NK-92 (cell line): ENCODE results near the gene ASCL3.
"Not testable (repeated sequence)": the region's sequence is repeated elsewhere in the genome, so short reads cannot be mapped to it uniquely, and the experiment has no call there.

Source experiments
- DNase-seq: peaks from one replicate; lab custom pipeline; 2025; ENCODE audit not compliant: unreplicated experiment; lab: John Stamatoyannopoulos, UW

Gene ASCL3, protein sequence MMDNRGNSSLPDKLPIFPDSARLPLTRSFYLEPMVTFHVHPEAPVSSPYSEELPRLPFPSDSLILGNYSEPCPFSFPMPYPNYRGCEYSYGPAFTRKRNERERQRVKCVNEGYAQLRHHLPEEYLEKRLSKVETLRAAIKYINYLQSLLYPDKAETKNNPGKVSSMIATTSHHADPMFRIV

GRCh38 chr11:8942518-8943066 is at the start of gene ASCL3:
TSS of gene ASCL3 (minus strand) at chr11:8943016. CDS start at chr11:8938161, 4,855 bp downstream.
- no peak for DNase-seq

DNA sequence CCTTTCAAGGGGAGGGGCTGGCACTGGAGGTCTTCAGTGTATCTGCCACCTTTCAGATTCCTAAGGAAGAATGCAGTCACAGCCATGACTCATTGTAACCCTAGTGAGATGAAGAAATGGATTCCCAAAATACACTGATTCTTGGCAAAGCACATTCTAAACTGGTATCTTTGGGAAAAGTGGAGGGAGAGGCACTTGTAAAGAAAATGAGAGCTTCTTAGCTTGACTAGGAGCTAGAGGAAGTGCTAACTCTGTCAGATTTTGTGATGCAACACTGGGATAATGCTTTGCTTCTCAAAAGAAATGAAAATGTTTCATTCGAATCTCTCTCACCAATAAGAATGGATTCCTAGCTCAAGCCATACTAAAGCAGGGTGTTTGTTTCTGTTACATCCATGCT is 46.6 kb upstream of the ASCL3 start:
- no peak for DNase-seq

DNA sequence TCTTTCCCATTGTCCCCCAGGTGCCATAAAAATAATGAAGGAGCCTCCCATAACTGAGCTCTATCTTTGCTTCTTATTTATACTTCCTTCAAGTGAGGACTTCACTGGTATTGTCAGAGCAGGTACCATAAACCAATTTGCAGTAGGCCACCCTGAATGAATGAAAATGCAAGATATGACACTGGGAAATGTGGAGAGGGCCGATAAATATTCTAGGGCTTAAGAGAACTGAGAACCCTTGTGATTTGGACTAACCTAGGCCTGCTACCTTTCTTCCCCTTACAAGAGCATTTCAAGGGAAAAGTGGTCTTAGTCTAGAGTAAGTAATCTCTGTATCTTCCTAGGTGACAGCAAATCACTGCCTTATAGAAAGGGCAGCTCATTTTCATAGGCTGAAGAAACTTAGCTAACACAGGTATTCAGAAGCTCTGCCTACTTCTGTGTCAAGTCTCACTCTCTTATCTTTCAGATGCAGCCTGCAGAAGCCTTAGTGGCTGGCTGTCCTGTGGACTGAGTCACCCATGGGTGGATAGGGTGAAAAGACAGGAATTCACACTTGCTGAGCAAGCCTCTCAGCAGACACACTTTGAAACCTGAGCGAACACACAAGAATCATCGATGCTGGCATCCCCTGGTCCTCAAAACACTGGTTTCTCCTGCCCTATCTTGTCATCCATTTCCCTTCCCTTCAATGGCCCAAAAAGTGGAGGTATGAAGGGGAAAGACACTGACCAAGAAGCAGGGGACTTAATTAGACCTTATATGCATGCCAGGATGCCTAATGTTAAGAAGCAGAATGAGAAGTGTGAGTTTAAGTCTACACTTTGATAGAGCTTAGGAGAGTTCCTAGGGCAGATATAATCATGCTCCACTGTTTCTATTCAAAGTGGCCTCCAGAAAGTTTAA is 45.8 kb upstream of the ASCL3 start:
- DNase-seq = no peak

GRCh38 chr11:8987446-8987845 is 44.6 kb upstream of the ASCL3 start:
- DNase-seq = no peak

DNA sequence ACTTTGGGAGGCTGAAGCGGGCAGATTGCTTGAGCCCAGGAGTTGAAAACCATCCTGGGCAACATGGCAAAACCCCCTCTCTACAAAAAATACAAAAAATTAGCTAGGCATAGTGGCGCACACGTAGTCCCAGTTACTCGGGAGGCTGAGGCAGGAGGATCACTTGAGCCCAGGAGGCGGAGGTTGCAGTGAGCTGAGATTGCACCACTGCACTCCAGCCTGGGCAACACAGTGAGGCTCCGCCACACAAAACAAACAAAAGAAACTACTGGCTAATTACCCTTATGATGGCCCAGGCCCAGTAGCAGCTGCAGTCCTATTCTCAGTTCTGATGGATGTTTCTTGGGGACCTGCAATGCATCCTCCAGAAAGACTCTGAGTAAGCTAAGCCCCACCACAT is 44.0 kb upstream of the ASCL3 start:
- DNase-seq = not testable (repeated sequence)

DNA sequence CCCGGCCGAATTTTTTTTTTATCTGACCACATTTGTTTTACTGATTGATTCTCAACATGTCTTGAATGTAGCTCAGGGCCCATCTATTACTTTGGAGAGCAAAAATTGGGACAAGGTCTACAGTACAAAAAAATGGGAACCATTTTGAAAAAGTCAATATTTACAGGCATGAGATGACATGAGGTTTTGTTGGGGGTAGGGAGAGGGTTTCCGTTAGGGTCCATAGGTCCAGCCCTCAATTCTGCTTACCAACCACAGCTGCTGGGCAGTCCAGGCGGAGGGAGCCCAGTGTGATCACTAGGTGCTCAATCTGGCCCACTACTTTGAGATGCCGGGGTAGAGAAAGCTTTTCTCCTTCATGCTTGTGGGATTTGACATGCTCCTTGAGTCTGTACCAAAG is 42.6 kb upstream of the ASCL3 start:
- DNase-seq = no peak

GRCh38 chr11:8983552-8983951 is 40.7 kb upstream of the ASCL3 start:
- no peak for DNase-seq

GRCh38 chr11:8980485-8980884 is 37.7 kb upstream of the ASCL3 start:
- DNase-seq = no peak

GRCh38 chr11:8979365-8979764 is 36.5 kb upstream of the ASCL3 start:
- DNase-seq = not testable (repeated sequence)

DNA sequence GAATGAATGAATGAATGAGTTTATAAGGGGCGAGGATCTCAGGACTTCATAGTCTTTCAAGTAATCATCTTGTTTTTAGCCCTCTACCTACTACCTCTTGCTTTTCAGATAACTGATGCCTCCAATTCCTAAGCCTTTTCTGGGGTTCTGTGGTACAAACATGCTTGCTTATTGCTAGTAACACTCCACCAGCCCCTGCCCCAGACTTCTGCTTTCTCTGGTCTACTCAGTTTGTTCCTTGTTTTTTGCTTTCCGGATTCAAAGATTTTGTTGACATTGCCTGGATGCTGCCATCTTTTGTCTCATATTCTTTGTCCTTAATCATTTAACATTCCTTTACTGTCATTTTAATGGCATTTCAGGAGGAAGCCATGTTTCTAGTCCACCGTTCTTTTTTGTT is 30.3 kb upstream of the ASCL3 start:
- no peak for DNase-seq

GRCh38 chr11:8971924-8972316 is 29.1 kb upstream of the ASCL3 start:
- no peak for DNase-seq

GRCh38 chr11:8971196-8971923 is 28.5 kb upstream of the ASCL3 start:
- no peak for DNase-seq

- no peak for DNase-seq
Measured at GRCh38 chr11:8967184-8967583, 24.4 kb upstream of the ASCL3 start.

GRCh38 chr11:8964324-8965320 is 21.8 kb upstream of the ASCL3 start, which contains the start of gene TMEM9B:
TSS of gene TMEM9B (minus strand) at chr11:8964442. CDS start at chr11:8964313, 129 bp downstream.
- no peak for DNase-seq

GRCh38 chr11:8963569-8964323 is 20.9 kb upstream of the ASCL3 start:
- DNase-seq = peak; percentile 15

DNA sequence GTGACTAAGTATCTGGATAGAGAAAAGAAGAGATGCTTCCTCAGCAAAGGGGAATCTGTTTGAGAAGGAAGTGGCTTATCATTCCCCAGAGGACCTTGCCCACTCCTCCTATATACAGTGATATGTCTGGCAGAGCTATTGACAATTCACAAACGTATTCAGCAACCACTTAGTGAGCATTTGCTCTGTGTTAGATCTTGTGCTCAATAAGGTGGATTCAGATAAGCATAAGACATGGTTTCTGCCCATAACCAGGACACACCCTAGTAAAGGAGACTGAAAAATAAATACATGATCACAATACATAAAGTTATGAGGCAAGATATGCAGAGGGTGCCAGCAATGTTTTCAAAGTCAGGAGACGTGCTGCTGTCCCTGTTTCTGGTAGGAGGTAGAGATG is 20.0 kb upstream of the ASCL3 start:
- DNase-seq = no peak

DNA sequence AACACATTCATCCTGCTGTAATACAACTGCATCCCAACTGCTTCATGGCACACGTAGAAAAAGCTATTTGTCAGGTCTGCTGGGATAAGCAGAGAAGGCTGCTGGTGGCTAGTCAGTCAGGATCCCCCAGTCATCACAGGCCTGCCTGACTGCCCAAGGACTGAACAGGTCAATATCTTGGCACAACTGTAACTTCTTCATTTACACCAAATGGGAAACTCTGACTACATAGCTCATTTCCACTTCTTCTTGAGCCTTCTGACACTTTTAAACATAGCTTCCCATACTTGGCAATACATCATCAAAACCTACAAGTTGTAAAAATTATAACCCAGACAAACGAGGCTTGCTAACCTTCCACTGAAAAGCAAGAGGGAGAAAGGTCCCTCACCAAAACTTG is 18.6 kb upstream of the ASCL3 start:
- DNase-seq = no peak

- no peak for DNase-seq
Measured at GRCh38 chr11:8959546-8960166, 16.8 kb upstream of the ASCL3 start.

- no peak for DNase-seq
Measured at GRCh38 chr11:8956860-8957259, 14.0 kb upstream of the ASCL3 start.
